Left forelimb (tissue), 1 donor: ENCODE measurements around the gene COLEC12.
"Not testable (repeated sequence)": the region's sequence is repeated elsewhere in the genome, so short reads cannot be mapped to it uniquely, and the experiment has no call there.

Experiments
- DNase-seq: peaks from one replicate; pipeline ENCODE4 v3.0.0-alpha.2; 2018; ENCODE audit warnings: low spot score

COLEC12 gene

DNA sequence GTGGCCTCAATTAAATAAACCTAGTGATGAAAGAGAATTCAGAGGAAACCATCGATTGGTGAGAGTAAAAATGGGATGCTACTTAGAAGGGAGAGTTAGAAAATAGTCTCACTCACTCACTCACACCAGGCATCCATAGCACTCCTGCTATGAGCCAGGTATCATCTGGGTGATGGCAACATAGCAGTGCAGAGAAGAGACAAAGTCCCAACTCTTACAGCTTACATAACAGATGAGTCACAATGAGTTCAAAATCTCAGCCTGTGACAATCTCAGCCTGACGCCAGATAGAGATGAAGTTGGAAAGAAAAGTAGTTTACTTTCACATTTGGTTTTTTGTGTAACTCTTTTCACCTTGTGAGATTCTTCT is 177.3 kb downstream of the COLEC12 start:
- no peak for DNase-seq

DNA sequence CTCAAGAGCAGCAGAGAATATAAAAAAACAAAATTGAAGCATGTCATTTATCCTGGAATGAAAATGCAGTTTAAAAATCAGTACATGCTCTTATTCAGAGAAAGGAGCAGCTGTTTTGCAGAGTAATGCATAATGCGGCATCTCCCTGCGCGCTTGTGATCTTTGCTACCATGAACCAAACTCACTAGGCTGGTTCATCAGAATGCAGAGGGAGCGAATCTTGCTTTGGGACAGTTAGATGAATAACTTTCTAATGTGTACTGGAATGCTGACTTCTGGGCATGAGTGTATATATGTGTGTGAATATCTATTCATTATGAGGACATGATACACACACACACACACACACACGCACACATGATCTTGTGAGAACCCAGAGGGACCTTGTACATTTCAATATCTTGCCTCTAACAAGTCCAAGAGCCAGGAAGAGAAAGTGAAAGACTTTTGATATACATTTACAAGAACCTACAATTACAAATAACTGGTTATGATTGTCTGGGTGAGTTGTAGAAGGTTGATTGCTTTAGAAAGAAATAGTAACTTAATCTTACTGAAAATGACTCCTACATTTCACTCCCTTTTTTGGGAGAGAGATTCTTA is 178.5 kb downstream of the COLEC12 start:
- DNase-seq = no peak

DNA sequence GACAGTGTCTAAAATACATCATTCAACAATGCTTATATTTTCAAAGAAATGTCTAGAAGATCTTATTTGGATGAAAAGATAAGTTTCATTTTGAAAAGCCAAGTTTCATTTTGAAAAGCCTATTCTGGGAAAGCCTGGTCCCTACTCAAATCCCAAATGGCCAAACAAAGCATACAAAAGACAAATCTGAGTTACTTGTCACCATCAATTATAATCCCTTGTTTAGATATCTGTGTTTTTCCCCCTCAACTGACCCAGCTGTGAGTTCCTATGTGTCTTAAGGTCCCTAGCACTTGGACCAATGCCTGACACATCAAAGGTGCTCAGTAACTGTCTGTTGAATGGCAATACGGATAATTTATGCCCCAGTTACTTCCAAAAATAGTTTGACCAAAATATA is 180.3 kb downstream of the COLEC12 start:
- no peak for DNase-seq

GRCh38 chr18:319720-320119 is 180.8 kb downstream of the COLEC12 start:
- no peak for DNase-seq

- no peak for DNase-seq
Observed at GRCh38 chr18:318791-319291, 181.7 kb downstream of the COLEC12 start.

DNA sequence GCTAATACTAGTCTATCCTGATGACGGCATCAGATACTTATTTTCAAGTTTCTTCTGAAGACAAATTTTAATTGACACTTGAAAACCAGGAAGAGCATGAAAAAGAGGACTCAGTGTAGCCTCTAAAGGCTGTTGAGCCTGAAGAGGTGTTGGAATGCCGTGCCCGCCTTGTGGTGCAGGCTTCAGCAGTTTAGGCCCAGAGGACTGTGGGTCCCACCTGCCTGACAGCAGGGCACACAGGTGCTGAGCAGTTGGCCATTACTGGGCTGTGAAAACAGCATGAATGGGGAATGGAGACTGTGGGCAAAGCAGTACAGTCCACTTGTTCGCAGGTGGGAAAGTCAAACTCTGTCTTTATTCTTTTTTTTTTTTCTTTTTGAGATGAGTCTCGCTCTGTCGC is 182.9 kb downstream of the COLEC12 start:
- no peak for DNase-seq

DNA sequence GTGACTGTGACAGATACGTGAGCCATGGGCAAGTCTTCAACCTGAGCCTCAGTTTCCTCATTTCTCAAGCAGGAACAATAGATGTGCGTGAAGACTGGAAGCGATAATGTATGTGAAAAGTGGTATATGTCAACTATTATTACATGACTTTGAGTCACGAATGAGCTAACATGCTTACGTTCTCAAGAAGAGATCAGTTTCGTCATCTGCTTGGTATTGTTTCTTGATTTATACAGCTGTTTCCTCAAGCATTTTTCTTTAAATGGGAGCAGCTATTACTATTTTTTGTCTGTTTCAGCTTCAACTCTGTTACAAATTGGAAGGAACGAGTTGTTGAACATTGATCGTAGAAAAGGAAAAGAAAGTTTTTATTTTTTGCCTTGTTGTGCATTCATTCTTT is 184.1 kb downstream of the COLEC12 start:
- no peak for DNase-seq

DNA sequence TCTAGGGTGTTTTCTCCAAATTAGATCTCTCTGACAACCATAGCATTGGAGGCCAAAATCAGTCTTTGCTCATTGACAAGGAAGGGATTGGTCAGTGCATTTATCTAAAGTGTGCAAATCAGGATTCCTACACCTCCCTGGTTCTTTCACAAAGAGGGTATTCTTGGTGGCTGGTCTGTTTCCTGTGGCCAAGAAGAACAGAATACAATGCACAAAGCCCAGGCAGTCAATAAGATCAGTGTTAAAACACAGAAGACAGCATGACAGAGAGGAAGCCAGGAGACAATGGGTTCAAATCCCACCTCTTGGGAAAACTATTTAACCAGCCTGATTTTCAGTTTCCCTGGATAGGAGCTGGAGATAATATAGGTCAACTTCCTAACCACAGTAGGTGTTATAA is 186.6 kb downstream of the COLEC12 start:
- DNase-seq = no peak

- no peak for DNase-seq
Observed at GRCh38 chr18:312415-312814, 188.1 kb downstream of the COLEC12 start.

DNA sequence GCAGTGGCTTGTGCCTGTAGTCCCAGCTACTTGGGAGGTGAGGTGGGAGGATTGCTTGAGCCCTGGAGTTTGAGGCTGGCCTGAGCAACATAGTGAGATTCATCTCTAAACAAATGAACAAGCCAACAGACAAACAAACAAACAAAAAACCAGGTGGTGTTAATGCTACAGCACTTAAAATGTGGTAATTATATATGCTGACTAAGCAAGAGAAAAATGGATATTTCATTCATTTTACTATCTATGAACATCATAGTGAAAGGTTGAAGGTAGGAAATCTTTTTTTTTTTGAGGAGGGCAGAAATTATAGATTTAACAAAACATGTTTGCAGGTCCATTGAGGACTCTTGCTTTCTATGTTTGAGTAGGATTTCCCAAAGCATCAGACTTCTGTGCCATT is 190.5 kb downstream of the COLEC12 start:
- DNase-seq = no peak

- DNase-seq = not testable (repeated sequence)
Observed at GRCh38 chr18:308086-308485, 192.4 kb downstream of the COLEC12 start.

DNA sequence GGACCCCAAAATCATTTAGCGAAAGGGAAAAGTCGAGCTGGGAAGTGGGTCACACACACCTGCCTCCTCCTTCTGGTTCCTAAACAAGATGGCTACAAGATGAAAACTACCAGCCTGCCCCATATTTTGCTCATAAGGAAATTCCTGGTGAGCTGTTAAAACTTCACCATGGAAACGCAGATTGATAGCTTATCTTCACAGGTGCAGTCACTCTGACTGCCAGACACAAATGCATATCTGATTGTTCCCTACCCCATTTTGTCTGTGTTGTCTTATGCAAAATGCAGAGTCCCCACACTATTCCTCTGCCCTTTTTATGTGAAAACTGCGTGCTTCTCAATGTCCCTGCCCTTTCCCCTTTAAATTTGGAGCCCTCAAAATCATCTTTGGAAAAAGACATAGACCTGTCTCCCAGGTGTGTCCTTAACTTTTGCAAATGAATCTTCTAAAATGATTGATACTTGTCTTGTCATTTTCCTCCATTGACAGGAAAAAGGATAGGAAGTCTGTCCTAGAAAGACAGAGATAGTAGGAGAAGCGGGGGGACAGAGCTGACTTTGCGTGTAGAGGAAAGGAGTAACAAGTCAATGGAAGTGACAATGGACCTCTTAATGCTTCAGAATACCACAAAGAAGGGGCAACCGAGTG is 193.8 kb downstream of the COLEC12 start:
- DNase-seq = no peak

GRCh38 chr18:305003-305501 is 195.4 kb downstream of the COLEC12 start:
- DNase-seq = no peak

- no peak for DNase-seq
Observed at GRCh38 chr18:303607-304006, 196.9 kb downstream of the COLEC12 start.

DNA sequence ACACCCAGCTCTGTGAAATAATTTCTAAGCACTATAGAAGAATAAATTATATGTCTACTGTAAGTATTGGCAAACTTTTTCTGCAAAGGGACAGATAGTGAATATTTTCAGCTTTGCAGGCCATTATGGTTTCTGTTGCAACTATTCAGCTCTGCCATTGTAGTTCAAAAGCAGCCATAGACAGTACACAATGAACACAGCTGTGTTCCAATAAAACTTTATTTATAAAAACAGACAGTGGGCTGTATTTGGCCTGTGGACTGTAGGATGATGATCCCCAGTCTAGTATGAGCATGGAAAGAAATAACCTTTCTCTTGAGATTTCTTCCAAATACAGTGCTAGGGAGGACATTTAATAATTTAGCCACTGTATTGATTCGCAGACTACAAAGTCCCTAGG is 197.5 kb downstream of the COLEC12 start:
- DNase-seq = no peak

DNA sequence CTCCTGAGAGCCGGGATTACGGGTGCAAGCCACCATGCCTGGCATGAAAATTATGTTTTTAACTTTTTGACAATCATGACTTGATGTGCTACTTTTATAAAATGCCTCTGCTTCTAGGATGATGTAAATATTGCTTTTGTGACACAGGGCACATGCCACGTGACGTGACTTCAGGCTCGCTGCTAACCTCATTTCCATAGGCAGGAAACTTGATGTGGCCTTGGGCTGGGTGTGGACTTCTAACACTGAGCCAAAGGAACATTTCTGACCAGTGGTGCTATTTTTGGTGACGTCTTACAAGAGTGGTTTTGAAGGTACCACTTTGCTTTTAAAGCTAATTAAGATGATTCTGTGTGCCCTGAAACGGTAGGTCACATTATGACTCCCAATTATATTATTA is 198.4 kb downstream of the COLEC12 start:
- DNase-seq = no peak

DNA sequence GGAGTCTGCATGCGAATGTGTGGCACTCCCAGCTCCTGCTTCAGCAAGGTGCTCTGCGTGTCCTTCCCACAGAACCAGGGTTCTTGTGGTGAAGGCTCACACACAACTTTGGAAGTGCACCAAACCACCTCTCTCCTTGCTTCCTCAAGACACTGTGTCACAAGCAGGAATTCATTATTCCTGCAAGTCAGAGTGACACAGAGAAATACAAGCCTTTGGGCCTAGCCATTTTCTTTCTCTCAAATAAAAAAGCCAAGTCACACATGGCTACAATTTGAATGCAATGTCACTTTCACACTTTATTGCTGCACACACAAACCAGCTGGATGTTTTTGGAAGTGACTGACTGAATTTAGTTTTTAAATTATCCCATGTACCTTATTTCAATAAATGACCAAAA is 202.6 kb downstream of the COLEC12 start:
- DNase-seq = no peak

DNA sequence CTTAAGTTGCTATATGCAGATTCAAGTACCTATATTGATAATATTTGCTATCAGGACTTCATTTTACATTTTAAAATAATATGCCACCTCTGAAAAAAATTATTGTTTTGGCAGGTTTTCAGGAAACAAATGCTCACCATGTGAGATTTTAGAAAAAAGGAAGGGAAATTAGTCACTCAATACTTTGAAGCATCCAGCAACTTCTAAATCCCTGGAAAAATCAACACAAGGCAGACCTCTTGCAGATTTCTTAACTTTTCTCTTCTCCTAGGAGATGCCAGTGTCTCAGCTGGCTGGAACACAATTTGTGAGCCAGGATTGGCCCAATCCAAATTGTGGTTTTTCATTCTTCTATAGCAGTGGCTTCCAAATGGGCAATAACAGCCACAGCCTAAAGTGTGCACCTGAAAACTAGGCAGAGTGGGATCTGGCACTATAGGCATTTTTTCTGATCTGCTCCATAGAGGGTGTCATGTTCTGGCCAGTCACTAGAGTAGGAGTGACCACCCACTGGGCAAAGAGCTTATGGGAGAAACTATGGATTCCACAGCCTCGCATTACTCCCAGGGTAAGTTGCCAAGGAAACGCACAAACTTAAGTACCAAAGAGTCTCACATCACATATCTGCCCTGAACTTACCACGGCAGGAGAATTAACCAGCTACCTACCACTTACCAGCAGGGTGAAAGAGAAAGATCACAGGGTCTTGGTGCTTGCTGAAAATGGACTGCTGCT is 204.6 kb downstream of the COLEC12 start:
- DNase-seq = no peak

- no peak for DNase-seq
Observed at GRCh38 chr18:294566-294965, 205.9 kb downstream of the COLEC12 start.

DNA sequence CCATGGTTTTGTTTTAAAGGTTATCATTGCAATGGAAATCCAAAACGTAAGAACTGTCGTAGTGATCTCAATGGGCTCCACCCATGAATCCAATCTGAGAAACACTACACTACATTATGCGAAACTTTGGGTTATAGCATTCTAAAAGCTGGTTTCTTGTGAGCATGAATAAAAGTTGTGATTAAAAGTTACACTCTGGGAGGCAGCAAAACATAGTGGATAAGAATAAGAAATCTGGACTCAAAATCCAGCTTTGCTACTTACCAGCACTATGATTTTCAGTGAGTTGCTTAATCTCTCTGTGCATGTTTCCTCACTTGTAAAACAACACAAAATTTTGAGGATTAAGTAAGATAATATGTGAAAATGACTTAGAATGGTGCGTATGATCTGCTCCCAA is 207.0 kb downstream of the COLEC12 start:
- DNase-seq = no peak

DNA sequence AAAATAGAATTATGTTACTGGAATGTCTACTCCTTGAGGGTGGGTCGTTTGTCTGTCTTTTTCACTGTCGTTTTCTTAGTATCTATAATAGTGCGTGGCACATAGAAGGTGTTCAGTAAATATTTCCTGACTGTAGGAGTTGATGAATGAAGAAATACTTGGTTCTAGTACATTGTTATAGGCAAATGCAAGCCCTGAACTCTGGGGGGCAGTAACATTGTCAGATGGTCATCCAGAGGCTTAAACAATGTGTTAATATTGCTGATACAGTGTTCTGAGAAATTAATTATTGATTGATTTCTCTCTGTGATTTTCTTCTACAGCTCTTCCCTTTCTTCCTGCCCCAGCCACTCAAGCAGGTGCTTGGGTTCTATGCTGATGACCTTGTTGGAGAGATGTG is 208.2 kb downstream of the COLEC12 start:
- DNase-seq = no peak

- DNase-seq = not testable (repeated sequence)
Observed at GRCh38 chr18:289970-290369, 210.5 kb downstream of the COLEC12 start.

GRCh38 chr18:289026-289425 is 211.5 kb downstream of the COLEC12 start:
- no peak for DNase-seq
